Sigmoid colon (tissue), 4 donors: ENCODE results near the gene TCF12.

ENCODE experiments used
- EP300 ChIP-seq, 4 donors: sonication (generic); formaldehyde crosslinking; IDR thresholded peaks; one replicate each; pipeline ENCODE4 v1.6.1; 2017; ENCODE audit warnings: antibody characterized with exemption in 4 of 4
- POLR2A ChIP-seq, 2 donors: fragments of 450-650 bp; IDR thresholded peaks; one replicate each; pipeline ENCODE4 v1.6.1; 2016; ENCODE audit warnings: antibody characterized with exemption in 2 of 2, mild to moderate bottlenecking in 2 of 2, moderate library complexity in 2 of 2
- POLR2AphosphoS5 ChIP-seq, 4 donors: sonication (generic); formaldehyde crosslinking; IDR thresholded peaks; one replicate each; pipeline ENCODE4 v1.6.1; 2017; ENCODE audit warnings: antibody characterized with exemption in 4 of 4
- TF ChIP-seq, protein P1 (sequence below), 4 experiments: fragments of 450-650 bp in 3 of 4; fragments of 200-600 bp in 1 of 4; IDR thresholded peaks; one replicate each; pipeline ENCODE4 v1.5.1; 2016 to 2019; ENCODE audit warnings: antibody characterized with exemption in 4 of 4, mild to moderate bottlenecking in 3 of 4, moderate library complexity in 2 of 4

DNA sequence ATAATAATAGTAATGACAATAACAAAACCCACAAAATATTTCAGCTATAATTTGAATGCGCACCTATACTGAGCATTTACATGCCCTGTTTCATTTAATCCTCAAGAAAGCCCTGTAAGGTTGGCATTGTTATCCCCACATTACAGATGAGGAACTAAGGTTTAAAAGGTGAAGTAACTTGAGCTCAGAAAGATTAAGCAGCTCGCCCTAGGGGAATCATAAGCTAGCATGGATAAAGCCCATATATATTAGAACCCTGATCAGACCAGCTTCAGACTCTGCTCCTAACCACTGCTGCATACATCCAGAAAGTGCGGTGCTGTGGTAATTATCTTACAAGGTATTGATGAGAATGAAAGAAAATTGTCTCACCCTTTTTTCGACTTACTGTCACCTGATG is 316.7 kb downstream of the TCF12 start:
- TF ChIP-seq POLR2AphosphoS5 (IDR thresholded peaks at IDR 0.05), result no peak
- TF ChIP-seq, protein P1, sequence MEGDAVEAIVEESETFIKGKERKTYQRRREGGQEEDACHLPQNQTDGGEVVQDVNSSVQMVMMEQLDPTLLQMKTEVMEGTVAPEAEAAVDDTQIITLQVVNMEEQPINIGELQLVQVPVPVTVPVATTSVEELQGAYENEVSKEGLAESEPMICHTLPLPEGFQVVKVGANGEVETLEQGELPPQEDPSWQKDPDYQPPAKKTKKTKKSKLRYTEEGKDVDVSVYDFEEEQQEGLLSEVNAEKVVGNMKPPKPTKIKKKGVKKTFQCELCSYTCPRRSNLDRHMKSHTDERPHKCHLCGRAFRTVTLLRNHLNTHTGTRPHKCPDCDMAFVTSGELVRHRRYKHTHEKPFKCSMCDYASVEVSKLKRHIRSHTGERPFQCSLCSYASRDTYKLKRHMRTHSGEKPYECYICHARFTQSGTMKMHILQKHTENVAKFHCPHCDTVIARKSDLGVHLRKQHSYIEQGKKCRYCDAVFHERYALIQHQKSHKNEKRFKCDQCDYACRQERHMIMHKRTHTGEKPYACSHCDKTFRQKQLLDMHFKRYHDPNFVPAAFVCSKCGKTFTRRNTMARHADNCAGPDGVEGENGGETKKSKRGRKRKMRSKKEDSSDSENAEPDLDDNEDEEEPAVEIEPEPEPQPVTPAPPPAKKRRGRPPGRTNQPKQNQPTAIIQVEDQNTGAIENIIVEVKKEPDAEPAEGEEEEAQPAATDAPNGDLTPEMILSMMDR (IDR thresholded peaks at IDR 0.05), result no peak
- no peak for TF ChIP-seq EP300 (IDR thresholded peaks at IDR 0.05)
- TF ChIP-seq POLR2A (IDR thresholded peaks at IDR 0.05), result no peak
